ENCODE results near the gene SLCO4A1. TPM values are rescaled to one million over a fixed set of nuclear protein-coding genes. Genes with fewer than 3 reads are reported as not detected.
A peak's percentile ranks its signal among the peaks of the same experiment; 100 is the strongest.

Gene SLCO4A1
- total RNA-seq, 1 experiment from 2014 or later, result 27.0 TPM

DNA sequence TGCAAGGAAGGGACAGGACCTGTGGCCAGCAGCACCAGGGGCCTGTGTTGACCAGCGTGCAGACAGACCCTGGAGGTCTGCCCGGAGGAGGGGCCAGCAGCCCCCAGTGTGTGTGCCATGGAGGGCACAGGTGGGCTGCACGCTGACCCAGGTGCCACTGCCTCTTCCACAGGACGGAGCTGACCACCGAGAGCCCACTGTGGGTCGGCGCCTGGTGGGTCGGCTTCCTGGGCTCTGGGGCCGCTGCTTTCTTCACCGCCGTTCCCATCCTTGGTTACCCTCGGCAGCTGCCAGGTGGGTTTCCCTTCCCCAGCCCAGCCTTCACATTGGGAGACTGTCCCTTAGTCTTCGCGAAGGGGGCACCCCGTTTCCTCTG is 17.9 kb downstream of the SLCO4A1 start:
- peaks cover 7% of the 10 kb centered on the region for H3K4me1 Mint-ChIP-seq (ENCODE audit: insufficient read depth, unreplicated experiment)
- ChIA-PET POLR2A (no interaction called here), CTCF (interaction anchor here (0.7 to 0.9 kb wide), 2 partner anchors 9 to 152 kb away, joined by 3 read pairs; no protein-coding TSS in a partner anchor)
- intact Hi-C loops (cut with micrococcal nuclease), result no loop called here
- no peak overlapping the region for H3K27ac Mint-ChIP-seq (ENCODE audit: low read depth, unreplicated experiment)
- H3K36me3 Mint-ChIP-seq (ENCODE audit: insufficient read depth, unreplicated experiment), result peaks cover 33% of the 10 kb centered on the region
- BruUV-seq (replicated peaks), result no TSS peak
- H3K27me3 Mint-ChIP-seq (ENCODE audit: insufficient read depth, unreplicated experiment), result no peaks in the 10 kb centered on the region
- H3K9me3 Mint-ChIP-seq (ENCODE audit: unreplicated experiment), result no peaks in the 10 kb centered on the region
- no peak for DNase-seq (ENCODE audit: unreplicated experiment)
- TF ChIP-seq, protein P1, sequence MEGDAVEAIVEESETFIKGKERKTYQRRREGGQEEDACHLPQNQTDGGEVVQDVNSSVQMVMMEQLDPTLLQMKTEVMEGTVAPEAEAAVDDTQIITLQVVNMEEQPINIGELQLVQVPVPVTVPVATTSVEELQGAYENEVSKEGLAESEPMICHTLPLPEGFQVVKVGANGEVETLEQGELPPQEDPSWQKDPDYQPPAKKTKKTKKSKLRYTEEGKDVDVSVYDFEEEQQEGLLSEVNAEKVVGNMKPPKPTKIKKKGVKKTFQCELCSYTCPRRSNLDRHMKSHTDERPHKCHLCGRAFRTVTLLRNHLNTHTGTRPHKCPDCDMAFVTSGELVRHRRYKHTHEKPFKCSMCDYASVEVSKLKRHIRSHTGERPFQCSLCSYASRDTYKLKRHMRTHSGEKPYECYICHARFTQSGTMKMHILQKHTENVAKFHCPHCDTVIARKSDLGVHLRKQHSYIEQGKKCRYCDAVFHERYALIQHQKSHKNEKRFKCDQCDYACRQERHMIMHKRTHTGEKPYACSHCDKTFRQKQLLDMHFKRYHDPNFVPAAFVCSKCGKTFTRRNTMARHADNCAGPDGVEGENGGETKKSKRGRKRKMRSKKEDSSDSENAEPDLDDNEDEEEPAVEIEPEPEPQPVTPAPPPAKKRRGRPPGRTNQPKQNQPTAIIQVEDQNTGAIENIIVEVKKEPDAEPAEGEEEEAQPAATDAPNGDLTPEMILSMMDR (IDR thresholded peaks at IDR 0.05; ENCODE audit: unreplicated experiment), result no peak
- H3K4me3 Mint-ChIP-seq (ENCODE audit: unreplicated experiment), result no peak overlapping the region

DNA sequence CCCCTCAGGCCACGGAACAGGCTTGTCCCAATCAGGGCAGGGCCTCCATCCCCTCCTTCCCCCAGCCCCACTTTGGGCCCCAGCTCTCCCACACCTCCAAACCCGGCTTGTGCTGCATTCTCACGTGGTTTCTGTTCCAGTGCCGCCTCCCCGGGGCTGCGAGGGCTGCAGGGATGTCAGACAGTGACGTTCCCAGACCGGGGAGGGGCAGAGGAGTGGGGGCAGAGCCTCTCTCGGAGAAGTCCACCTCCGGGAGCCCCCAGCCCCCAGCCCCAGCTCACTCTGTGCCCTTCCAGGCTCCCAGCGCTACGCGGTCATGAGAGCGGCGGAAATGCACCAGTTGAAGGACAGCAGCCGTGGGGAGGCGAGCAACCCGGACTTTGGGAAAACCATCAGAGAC is 18.5 kb downstream of the SLCO4A1 start:
- peaks cover 34% of the 10 kb centered on the region for H3K36me3 Mint-ChIP-seq (ENCODE audit: insufficient read depth, unreplicated experiment)
- H3K4me1 Mint-ChIP-seq (ENCODE audit: insufficient read depth, unreplicated experiment), result peaks cover 7% of the 10 kb centered on the region
- no peak for DNase-seq (ENCODE audit: unreplicated experiment)
- ChIA-PET POLR2A (no interaction called here), CTCF (interaction anchor here (1.3 kb wide), 1 partner anchor 44 kb away, joined by 4 read pairs; no protein-coding TSS in a partner anchor)
- H3K27me3 Mint-ChIP-seq (ENCODE audit: insufficient read depth, unreplicated experiment), result no peaks in the 10 kb centered on the region
- intact Hi-C loops (cut with micrococcal nuclease), result no loop called here
- no peak overlapping the region for H3K4me3 Mint-ChIP-seq (ENCODE audit: unreplicated experiment)
- BruUV-seq (replicated peaks), result no TSS peak
- TF ChIP-seq, protein P1 (IDR thresholded peaks at IDR 0.05; ENCODE audit: unreplicated experiment), result no peak
- no peak overlapping the region for H3K27ac Mint-ChIP-seq (ENCODE audit: low read depth, unreplicated experiment)
- H3K9me3 Mint-ChIP-seq (ENCODE audit: unreplicated experiment), result no peaks in the 10 kb centered on the region

DNA sequence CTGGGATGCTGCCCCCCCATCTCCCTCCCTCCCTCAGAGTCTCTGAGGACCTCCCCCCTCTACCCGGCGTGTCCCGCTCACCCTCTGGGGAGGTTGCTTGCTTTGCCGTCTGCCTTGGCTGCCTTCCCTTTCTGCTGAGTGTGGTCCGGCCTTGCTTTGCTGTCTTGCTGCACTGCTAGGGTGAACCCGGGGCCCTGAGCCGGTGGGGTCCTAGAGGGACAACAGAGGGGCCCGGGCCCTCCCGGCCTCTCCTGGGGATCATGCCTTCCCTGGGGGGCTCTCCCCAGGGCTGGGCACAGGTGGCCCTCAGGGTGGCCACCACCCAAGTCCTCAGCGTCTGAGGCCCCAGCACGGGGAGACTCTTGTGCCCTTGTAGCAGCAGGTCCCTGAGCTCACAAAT is 19.3 kb downstream of the SLCO4A1 start:
- Mint-ChIP-seq H3K27me3 (ENCODE audit: insufficient read depth, unreplicated experiment) (no peaks in the 10 kb centered on the region), H3K27ac (ENCODE audit: low read depth, unreplicated experiment) (peak overlapping the region; percentile 51), H3K9me3 (ENCODE audit: unreplicated experiment) (no peaks in the 10 kb centered on the region), H3K4me1 (ENCODE audit: insufficient read depth, unreplicated experiment) (peaks cover 7% of the 10 kb centered on the region), H3K4me3 (ENCODE audit: unreplicated experiment) (no peak overlapping the region), H3K36me3 (ENCODE audit: insufficient read depth, unreplicated experiment) (peaks cover 34% of the 10 kb centered on the region)
- intact Hi-C loops (cut with micrococcal nuclease), result no loop called here
- ChIA-PET CTCF (interaction anchor here (1.1 to 1.3 kb wide), 2 partner anchors 45 to 130 kb away, joined by 3 to 4 read pairs; no protein-coding TSS in a partner anchor), POLR2A (interaction anchor here (0.7 to 1.2 kb wide), 2 partner anchors 18 to 38 kb away, joined by 3 to 4 read pairs; no protein-coding TSS in a partner anchor)
- TF ChIP-seq, protein P1 (IDR thresholded peaks at IDR 0.05; ENCODE audit: unreplicated experiment), result no peak
- no TSS peak for BruUV-seq (replicated peaks)
- DNase-seq (ENCODE audit: unreplicated experiment), result no peak

DNA sequence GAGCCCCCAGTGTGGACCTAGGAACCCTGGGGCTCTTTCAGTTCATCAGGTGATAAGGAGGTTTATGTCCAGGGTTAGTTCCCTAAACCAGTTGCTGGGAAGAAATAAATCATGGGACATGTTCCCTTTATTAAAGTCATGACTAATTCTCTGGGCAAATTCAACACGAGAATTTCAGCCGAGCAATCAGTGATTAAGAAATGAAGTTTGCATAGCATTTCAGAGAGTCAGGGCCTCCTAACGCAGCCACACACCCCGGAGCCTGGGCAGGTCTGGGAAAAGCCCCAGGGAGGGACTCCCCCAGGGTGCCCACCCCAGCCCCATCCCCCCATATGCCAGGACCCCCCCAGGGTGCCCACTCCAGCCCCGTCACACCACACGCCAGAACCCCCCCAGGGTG is 20.1 kb downstream of the SLCO4A1 start:
- H3K4me1 Mint-ChIP-seq (ENCODE audit: insufficient read depth, unreplicated experiment), result peaks cover 14% of the 10 kb centered on the region
- H3K4me3 Mint-ChIP-seq (ENCODE audit: unreplicated experiment), result no peak overlapping the region
- H3K27me3 Mint-ChIP-seq (ENCODE audit: insufficient read depth, unreplicated experiment), result no peaks in the 10 kb centered on the region
- TF ChIP-seq, protein P1 (IDR thresholded peaks at IDR 0.05; ENCODE audit: unreplicated experiment), result no peak
- H3K27ac Mint-ChIP-seq (ENCODE audit: low read depth, unreplicated experiment), result peak overlapping the region; percentile 51
- BruUV-seq (replicated peaks), result no TSS peak
- no peak for DNase-seq (ENCODE audit: unreplicated experiment)
- peaks cover 35% of the 10 kb centered on the region for H3K36me3 Mint-ChIP-seq (ENCODE audit: insufficient read depth, unreplicated experiment)
- H3K9me3 Mint-ChIP-seq (ENCODE audit: unreplicated experiment), result no peaks in the 10 kb centered on the region
- intact Hi-C loops (cut with micrococcal nuclease), result no loop called here
- CTCF ChIA-PET, result interaction anchor here (0.6 to 1.1 kb wide), 2 partner anchors 126 to 129 kb away, joined by 3 read pairs; no protein-coding TSS in a partner anchor
- POLR2A ChIA-PET, result interaction anchor here (0.6 to 1.2 kb wide), 3 partner anchors 9 to 39 kb away, joined by 3 to 4 read pairs (median 3); no protein-coding TSS in a partner anchor
